Cardiac fibroblast (primary cell): ENCODE results near the gene SLC35F1.

Experiments used
- DNase-seq, 2 donors: peaks; one replicate each; pipeline versions ENCODE4 v3.0.0 to v3.0.0-alpha.2; 2010; ENCODE audit warnings: low read depth in 2 of 2
- H3K4me3 ChIP-seq, 2 donors: replicated peaks in 1 of 2; 1 replicate in 1 of 2; 2 replicates in 1 of 2; pipeline ENCODE4 v1.5.1; 2011; ENCODE audit warnings: low read depth in 2 of 2, low read length in 2 of 2, mild to moderate bottlenecking in 2 of 2, moderate library complexity in 1 of 2
- TF ChIP-seq, protein P1 (sequence below): IDR thresholded peaks from one replicate; pipeline ENCODE4 v1.5.1; 2011; ENCODE audit warnings: low read depth, mild to moderate bottlenecking, low read length, inconsistent platforms

Gene SLC35F1

DNA sequence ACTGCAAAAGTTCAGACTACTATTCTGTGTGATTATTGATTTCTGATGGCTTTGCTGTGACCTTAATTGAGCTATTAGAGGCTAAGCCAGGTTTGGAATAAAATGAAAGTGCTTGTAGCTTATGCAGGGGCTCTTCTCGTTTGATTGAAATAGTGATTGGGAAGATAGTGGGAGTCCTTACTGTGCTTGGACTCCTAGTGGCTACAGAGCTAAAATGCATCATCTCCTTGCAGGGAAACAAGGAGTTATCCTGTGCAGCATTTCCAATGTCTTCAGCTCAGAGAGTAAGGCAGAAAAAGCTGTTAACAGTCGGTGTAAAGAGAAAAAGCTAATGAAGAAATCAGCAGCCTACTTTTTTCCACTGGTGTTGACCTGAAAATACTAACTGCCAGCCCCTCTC, 173.5 kb downstream of the SLC35F1 start:
- no peak overlapping the region for H3K4me3 ChIP-seq
- DNase-seq: no peak
- TF ChIP-seq, protein P1, sequence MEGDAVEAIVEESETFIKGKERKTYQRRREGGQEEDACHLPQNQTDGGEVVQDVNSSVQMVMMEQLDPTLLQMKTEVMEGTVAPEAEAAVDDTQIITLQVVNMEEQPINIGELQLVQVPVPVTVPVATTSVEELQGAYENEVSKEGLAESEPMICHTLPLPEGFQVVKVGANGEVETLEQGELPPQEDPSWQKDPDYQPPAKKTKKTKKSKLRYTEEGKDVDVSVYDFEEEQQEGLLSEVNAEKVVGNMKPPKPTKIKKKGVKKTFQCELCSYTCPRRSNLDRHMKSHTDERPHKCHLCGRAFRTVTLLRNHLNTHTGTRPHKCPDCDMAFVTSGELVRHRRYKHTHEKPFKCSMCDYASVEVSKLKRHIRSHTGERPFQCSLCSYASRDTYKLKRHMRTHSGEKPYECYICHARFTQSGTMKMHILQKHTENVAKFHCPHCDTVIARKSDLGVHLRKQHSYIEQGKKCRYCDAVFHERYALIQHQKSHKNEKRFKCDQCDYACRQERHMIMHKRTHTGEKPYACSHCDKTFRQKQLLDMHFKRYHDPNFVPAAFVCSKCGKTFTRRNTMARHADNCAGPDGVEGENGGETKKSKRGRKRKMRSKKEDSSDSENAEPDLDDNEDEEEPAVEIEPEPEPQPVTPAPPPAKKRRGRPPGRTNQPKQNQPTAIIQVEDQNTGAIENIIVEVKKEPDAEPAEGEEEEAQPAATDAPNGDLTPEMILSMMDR: no peak

DNA sequence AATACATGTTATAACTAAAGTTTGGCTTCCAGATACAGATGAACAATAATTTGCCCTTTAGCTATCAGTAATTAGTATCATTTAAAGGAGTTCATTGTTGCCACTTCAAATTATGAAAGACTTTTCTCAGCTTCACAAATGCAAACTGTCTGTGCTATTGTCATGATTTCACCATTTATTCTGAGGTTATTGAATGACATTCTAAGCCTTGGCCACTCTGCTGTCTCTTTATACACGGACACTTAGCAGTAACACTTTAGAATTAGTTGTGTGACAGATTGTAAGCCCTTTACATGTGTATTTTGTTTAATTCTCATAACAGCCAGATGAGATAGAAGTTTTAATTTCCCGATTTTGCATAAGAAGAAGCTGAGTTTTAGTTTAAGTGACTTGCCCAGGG, 176.6 kb downstream of the SLC35F1 start:
- TF ChIP-seq, protein P1: no peak
- no peak overlapping the region for H3K4me3 ChIP-seq
- no peak for DNase-seq

DNA sequence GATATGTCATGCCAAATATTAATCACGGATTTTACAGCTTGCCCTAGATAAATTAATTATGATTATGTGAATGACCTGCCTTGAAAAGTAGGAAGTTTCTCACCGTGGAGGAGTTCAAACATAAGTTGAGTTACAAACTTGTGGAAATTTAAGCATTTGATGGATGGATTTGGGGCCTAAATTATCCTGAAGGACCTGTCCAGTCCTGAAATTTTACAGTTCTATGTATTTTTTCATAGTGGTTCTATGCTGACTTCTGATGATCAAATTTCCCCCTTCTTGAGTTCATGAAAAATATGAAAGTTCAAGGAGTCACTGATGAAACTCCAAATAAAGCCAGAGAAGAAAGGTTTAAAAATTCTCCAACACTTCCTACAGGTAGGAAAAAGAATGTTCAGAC, 178.6 kb downstream of the SLC35F1 start:
- no peak for DNase-seq
- H3K4me3 ChIP-seq: no peak overlapping the region
- TF ChIP-seq, protein P1: no peak

DNA sequence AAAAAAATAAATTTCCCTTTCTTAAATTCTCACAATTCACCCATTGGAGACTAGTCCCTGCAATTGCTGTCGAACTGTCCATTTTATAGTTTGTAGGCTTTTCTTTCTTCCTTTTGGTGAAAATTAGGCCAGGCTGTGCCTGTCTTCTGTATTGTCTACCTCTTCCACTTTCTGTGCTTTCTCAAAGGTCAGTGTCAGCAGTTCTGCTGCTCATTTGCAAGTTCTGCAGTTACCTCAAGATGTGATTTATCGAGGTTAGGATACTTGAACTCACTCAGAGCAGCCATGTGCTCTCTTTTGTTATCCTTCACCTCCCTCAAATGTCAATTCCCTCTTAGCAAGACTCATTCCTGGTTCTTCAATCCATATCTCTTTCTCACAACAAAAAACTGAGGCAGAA, 179.1 kb downstream of the SLC35F1 start:
- DNase-seq: no peak
- TF ChIP-seq, protein P1: no peak
- H3K4me3 ChIP-seq: no peak overlapping the region

DNA sequence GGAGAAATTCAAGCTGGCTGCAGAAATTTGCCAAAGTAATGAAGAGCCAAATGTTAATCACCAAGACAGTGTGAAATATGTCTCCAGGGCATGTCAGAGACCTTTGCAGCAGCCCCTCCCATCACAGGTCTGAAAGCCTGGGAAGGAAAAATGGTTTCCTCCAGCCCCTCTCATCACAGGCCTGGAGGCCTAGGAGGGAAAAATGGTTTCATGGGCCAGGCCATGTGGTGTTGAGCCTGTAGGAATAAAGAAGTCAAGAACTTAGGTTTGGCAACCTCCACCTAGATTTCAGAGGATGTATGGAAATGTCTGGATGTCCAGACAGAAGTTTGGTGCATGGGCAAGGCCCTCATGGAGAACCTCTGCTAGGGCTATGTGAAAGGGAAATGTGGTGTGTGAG, 185.0 kb downstream of the SLC35F1 start:
- TF ChIP-seq, protein P1: no peak
- no peak overlapping the region for H3K4me3 ChIP-seq
- no peak for DNase-seq

DNA sequence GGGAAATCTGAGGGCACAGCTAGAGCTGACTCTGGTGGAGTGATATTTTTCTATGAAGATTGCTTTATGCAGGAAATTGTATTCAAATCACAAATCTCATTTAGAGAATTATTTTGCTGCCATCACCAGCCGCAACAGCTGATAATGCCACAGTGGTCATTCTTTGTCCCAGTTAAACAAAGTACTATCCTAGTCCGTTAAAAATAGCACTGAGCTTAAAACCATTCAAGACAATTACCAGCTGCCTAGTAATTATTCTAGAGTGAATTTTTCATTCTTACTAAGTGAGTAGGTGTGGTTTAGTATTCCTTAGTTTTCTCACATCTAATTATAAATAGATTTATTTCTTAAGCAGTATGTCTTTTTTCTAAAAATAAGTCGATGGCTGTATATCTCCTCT, 190.5 kb downstream of the SLC35F1 start:
- DNase-seq: no peak
- H3K4me3 ChIP-seq: no peak overlapping the region
- TF ChIP-seq, protein P1: no peak

DNA sequence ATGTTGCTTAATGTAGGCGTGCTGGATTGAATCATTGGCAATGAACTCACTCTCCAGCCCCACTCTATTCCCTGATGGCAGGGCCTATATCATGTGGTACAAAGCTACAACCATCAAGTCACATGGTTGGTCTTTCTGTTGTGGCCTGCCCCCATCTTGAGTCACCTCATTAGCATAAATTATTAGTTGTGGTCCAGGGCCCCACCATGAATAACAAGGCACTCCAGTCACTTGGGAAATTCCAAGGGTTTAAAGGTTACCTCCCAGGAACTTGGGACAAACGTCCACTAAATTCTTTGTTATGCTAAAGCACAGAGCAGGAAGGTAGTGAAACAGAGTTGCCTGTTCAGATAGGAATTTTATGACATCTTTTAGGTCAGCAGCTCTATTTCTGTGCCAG, 193.7 kb downstream of the SLC35F1 start:
- no peak overlapping the region for H3K4me3 ChIP-seq
- TF ChIP-seq, protein P1: no peak
- DNase-seq: no peak
